SH-SY5Y (cell line): Measurements from ENCODE around the gene PAX2.

Experiments used
- GATA2 ChIP-seq: IDR thresholded peaks from 2 replicates; pipeline ENCODE4 v1.6.1; 2011; ENCODE audit warnings: mild to moderate bottlenecking, low read depth, low read length
- GATA3 ChIP-seq: IDR thresholded peaks from 2 replicates; pipeline ENCODE4 v1.6.1; 2011; ENCODE audit warnings: low read depth, mild to moderate bottlenecking, low read length, moderate library complexity

Gene PAX2

DNA sequence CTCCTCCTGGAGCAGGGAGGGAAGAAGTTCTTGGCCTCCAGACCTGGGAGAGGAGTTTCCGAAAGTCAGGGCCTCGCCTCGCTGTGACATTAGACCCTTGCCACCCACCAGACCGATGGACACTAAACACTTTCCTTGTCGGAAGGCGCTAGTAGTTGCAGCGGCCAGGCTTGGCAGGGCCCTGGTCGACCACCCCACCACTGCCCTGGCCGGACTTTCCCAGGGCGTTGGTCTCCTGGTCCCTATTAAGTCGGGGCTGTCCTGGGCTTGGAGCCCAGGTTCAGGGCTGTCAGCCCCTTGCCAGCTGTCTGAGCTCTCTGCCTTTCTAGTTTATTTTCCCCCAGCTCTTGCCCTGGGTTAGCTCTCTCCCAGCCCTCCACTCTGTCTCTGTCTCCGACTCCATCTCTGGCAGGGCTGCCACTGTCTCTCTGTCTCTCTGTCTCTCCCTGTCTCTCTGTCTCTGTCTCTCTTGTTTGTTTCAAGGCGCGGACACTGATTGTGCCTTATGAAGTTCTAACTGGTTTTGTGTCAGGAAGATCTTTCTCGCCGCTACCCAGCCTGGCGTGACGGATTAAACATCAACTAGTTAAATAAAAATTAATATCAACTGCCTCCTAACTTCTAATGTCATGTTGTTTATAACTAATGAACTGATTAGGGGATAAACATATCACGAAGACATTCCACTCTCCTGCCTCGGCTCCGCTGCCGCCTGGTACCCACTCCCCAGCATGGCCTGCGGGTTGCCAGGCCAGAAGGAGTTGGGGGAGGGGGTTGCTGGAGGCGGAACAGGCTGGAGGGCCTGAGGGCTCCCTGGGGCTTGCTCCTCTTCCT is 13.8 kb upstream of the PAX2 start:
- TF ChIP-seq GATA3 (no peak), GATA2 (no peak)

DNA sequence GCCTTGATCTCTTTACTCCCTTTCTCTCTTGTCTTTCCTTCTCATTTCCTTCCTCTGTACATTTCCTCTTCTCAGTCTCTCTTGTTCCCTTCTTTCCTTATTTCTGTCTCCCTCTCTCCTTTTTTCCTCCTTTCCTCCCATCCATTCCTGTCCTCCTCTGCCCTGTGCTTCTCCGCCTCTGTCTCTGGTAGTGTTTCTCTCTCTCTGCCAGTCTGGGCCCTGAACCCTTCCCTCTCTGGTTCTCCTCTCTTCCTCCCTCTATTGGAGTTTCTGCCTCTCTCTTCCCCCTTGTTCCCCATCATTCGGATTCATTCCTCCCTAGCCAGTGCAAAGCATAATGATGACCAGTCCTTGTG is 13.2 kb upstream of the PAX2 start:
- no peak for TF ChIP-seq GATA2
- no peak for TF ChIP-seq GATA3

DNA sequence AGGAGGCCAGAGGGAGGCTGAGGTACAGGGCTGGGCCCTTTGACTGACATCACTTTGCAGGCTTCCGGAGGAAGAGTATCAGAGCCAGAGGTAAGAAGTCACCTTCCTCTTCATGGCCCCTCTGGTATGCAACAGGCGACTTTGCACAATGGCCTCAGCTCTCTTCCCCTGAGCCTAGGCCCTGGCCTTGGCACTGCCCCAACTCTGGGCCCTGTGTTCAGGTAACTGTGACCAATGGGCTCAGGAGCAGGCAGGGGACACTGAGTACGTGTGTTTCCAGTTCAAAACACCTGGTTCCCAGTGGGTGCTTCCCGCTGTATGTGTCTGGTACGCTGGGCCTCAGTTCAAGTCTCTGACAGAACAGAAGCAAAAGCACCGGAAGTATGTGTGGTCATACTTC is 12.1 kb upstream of the PAX2 start:
- no peak for TF ChIP-seq GATA2

DNA sequence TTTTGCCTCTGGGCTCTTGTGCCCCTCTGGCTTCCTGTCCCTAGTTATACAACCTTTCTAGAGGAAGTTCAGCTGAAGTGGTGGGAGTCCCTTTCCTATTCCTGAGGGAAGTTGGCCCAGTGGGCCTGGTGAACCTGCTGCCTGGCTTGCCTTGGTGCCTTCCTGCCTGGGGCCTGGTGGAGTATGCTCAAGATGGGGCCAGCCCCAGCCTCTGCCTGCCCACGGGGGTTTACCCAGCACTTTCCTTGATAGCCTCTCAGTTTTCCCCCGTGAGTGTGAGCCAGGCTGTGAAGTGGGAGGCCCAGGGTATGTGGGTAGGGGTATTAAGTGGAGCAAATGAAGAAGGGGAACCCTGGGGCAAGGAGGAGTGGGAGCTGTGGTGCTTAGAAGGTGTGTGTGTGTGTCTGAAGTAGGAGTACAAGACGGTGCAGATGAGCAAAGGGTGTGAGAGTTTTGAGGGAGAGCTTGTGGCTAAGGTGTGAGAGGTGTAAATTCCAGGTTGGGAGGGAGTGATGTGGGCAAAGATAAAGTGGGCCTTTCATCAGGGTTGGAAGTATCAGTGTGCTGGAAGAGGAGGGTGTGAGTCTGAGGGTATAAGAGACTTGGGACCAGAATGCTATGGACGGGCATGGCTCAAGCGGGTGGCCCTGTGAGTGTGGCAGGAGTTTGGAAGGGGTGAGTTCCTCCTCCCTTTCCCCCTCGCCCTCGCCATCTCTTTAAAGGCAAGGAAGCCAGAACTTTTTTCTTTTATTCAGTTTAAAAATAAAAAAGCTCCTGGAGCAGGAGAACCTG is 10.9 kb upstream of the PAX2 start:
- TF ChIP-seq GATA2 (no peak), GATA3 (no peak)

DNA sequence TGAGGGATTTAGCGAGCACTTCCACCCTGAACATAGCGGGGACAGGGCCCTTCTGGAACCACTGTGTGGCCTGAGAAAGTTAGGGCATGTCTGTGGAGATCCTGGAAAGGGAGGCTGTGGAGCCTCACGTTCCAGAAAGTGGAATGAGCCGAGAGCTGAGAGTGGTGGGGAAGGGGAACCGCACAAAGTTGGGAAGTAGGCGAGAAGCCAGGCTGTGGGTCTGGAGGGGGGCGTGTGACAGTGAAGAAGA is 10.4 kb upstream of the PAX2 start:
- TF ChIP-seq GATA2 (no peak), GATA3 (no peak)

DNA sequence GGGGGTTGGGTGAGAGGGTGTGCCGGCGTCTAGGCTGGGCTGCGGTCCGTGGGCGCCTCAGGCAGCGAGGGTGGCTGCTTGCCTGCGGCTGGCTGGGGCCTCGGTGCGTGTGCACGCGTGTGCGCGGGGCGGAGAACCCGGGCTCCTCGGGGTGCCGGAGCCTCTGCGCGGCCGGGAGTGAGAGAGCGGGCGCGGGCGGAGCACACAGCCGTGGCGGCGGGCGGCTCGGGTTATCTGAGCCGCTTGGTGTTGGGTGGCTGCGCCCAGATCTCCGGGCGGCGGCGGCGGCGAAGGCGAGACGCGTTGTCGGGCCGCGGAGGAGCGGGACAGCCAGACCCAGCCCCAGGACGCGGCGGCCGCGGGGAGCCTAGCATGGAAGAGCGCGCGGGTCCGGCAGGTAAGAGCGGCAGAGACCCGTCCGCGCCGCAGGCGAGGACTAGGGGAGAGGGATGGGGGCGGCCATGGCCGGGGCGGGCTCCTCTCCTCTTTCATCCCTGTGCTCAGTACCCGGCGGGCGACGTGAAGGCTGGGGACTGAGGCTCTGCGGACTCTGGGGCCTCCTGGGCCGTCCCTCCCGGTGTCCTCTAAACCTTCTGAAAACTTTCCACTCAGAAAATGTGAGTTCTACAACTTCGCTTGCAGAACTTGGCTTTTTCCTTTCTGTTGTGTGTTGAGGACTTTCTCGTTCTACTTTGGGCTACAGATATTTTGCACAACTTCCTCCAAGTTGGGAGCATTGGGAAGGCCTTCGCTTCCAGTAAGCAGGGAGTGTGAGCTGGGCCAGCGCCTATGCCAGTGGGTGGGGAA is 9.8 kb upstream of the PAX2 start:
- TF ChIP-seq GATA3 (no peak), GATA2 (no peak)

DNA sequence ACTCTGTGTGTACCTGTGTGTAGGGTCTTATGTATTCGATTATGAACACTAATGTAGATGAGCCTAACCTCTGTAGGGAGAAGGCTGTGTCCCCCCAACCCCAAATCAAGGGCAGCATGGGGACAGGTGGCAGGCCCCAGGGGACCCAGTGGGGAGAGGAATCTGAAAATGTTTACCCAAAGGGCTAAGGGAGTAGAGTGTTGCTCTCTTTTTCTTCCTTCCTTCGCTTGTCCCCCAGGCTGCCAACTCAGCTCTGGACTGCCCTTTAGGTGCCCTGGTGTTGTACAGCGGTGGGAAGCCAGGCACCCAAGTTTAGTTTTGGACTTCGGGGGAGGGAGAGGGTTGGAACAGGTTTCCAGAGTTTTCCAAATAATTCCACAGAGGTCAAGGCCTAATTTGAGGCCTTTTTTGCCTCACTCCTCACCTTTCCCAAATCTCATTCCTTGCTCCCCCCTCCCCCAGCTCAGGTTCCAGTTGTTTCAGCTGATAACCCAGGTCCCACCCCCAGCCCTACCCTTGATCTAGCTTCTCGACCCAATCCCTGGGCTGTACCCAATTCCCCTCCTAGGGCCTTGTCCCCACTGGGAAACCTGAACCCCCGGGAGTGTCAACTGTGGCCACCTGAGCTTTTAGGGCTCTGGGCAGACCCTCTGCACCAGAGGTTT is 9.1 kb upstream of the PAX2 start:
- TF ChIP-seq GATA2 (no peak), GATA3 (no peak)

DNA sequence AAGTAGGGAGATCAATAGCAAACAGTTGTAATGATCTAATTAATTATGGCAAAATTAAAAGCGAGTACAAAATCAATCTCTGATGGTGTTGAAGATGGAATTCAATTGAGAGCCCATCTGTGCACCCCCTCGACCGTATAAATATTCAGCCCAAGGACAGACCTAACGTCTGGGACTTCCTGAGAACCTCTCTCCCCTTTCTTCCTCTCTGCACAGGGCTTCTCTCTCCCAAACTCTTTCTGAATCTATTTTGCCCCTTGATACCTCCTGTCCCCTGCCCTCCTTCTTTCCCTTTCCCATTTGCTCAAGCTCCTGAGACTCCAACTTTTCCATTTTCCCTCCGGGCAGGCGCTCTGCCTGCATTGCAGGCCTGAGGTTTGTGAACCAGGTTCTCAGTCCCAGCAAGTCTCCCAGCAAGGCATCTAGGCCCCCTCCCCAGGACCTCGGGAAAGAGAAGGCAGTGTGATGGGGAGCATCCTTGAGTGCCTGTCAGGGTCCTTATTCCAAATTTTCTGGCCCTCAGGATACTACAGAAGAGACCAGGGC is 8.5 kb upstream of the PAX2 start:
- TF ChIP-seq GATA3, result no peak
- TF ChIP-seq GATA2, result no peak

DNA sequence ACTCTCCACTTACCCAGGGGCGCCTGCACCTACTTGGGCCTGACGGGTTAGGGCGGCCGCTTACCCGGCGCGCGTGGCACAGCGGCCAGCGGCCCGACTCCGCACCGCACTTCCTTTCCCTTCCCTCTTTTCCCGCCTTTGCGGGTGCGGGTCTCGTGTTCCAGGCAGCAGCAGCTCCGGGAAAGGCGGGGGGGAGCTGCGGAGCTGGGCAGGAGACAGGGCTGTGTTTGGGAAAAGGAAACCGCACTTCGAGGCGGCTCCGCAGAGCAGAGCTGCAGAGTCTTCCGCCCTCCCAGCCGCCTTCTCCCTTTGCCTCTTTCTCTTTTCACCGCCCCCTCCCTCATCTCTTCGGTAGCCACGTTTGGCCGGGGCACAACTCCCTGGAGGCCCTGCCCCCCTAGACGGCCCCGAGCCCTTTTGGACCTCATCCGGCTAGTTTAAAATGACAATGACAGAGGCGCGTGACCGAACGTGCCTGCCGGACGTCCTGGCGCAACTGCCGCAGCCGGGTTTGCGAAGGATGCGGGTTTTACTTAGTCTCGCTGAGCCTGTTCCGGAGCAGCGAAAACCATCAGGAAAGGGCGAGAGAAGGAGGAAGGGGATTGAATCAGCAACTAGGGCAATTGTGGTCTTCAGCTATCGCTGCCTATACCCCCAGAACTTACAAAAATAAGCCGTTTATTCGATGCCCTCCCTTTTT is 7.9 kb upstream of the PAX2 start:
- TF ChIP-seq GATA3 (no peak), GATA2 (no peak)

DNA sequence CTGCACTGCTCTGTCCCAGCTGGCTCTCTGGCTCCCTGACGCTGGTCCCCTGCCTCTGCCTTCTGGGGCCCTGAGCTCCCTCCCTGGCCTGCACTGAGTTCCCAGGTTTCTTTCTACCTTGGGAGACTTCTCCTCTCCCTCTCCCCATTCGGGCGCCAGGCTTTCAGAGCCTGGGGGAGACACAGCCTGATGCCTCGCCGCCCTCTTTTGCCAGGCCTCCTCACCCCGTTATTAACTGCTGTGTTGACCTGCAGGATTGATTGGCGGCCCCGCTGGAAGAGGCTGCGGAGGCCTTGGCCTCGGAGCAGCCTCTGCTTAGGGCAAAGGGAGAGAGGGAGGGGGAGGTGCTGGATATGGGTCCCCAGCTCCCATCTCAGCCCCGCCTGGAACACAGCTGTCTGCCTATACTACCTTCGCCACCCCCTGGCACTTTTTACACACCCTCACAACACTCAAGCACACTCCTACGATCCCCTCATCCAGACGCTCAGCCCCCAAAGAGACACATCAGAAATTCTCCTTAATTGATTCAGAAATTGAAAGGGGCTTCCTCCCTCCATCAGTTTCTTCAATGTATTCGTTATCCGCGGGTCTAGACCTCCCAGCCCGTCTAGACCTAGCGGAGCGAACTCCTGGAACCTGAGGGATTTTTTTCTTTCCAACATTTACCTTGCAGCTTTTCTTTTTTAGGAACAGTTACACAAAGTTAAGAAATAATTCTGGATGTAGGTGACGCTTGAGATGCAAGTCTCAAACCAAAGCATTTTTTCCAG is 7.1 kb upstream of the PAX2 start:
- no peak for TF ChIP-seq GATA2
- TF ChIP-seq GATA3, result no peak

DNA sequence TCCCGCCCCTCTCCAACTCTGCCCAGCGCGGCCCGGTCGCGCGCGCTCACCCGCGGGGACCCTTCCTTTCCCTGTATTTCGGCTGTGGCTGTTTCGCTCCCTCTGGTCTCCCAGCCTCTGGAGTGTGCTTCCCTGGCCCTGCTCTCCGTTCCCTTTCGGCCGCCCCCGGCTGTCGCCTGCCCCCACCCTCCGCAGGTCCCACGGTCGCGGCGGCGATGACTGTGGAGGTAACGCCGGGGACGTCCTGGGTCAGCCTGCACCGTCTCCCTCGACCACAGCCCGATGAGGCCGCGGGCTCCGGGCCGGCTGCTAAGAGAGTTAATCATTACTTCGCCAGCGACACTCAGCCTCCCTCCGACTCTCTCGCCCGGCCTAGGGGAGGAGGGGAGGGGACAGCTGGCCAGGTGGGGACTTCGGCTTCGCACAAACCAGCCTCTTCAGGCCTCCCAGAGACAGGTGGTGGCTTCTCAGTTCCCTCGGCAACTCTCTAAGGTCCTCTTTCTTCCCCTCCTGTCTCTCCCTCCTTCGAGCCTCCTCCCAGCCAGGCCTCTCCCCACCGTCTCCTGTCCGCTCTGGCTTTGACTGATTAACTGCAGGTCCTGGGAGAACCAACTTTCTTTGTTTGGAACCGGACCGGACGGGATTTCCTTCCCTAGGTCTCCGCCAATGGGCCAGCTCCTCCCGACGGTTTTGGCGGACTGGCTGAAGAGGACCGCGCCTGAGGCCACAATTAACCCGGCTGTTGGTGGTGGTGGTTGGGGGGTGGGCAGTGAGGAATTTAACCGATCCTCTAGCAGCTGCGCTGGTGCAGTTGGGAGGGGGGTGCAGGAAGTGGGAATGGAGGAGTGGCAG is 5.6 kb upstream of the PAX2 start:
- TF ChIP-seq GATA2, result no peak
- TF ChIP-seq GATA3, result no peak

DNA sequence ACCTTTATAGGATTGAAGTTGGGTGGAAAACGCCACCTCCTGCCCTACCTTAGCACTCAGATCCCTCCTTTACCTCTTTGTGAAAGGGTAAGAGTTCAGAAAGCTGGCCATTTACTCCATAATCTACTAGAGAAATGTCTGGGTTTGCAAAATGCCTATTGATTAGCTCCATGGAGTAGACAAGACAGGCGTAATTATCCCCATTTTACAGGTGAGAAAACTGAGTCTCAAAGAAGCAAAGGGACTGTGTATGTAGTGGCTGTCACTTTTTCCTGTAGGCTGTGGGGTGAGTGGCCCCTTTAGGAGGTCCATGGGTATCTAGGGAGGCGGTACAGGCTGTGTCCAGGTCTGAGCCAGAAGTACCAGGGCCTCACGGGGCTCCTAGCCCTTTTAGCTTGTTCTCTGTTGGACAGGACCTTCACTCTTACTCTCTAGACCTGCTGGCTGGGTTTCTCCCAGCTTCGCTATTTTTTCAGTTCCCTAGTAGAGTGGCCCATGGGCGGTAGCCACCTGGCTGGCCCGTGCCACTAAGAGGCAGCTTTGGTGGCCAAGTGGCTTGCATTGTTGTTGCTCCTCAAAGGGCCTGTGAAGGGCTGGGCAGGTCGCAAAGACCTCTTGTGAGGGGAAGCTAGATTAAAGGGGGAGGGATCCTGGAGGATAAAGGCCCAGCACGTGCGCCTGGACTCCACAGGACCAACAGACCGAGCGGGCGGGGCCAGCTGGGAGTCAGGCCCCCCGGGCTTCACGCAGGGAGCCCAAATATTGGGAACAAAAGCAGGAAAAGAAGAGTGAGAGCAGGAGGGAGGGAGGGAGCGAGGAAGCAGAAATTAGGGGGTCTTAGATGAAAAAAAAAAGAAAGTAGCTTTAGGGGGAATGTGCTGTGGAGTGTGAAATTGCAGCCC is 4.7 kb upstream of the PAX2 start:
- TF ChIP-seq GATA2 (no peak), GATA3 (no peak)
